NCI-H526 treated with DMSO at 0.1 percent for 48 hours (cell line): ENCODE data around the gene GNS.
"Not testable (repeated sequence)": the region's sequence is repeated elsewhere in the genome, so short reads cannot be mapped to it uniquely, and the experiment has no call there.

Experiments used
- DNase-seq: peaks from one replicate; lab custom pipeline; 2025; lab: John Stamatoyannopoulos, UW

The GNS gene

GRCh38 chr12:64759035-64759894, at the start of gene GNS:
Gene GNS, minus strand, starts transcription at chr12:64759406. Its CDS starts 130 bp downstream, at chr12:64759276.
- peak; percentile 82 for DNase-seq

GRCh38 chr12:64808110-64808509, 48.9 kb upstream of the GNS start:
- no peak for DNase-seq

GRCh38 chr12:64806593-64807460, 47.6 kb upstream of the GNS start:
- no peak for DNase-seq

- DNase-seq, result no peak
Measured at GRCh38 chr12:64806173-64806572, 47.0 kb upstream of the GNS start.

GRCh38 chr12:64802180-64802775, 43.1 kb upstream of the GNS start:
- not testable (repeated sequence) for DNase-seq

GRCh38 chr12:64801381-64801780, 42.2 kb upstream of the GNS start:
- no peak for DNase-seq

- no peak for DNase-seq
Measured at GRCh38 chr12:64800640-64801039, 41.4 kb upstream of the GNS start.

- DNase-seq, result no peak
Measured at GRCh38 chr12:64798165-64798564, 39.0 kb upstream of the GNS start.

GRCh38 chr12:64797156-64797555, 38.0 kb upstream of the GNS start:
- DNase-seq, result no peak

GRCh38 chr12:64796205-64796845, 37.1 kb upstream of the GNS start:
- peak; percentile 49 for DNase-seq

GRCh38 chr12:64794305-64794704, 35.1 kb upstream of the GNS start:
- DNase-seq, result no peak

GRCh38 chr12:64793610-64794009, 34.4 kb upstream of the GNS start:
- DNase-seq, result no peak

GRCh38 chr12:64792128-64792527, 32.9 kb upstream of the GNS start:
- DNase-seq, result no peak

GRCh38 chr12:64791036-64791435, 31.8 kb upstream of the GNS start:
- no peak for DNase-seq

GRCh38 chr12:64790166-64790565, 31.0 kb upstream of the GNS start:
- DNase-seq, result no peak

- DNase-seq, result no peak
Measured at GRCh38 chr12:64785838-64786237, 26.6 kb upstream of the GNS start.

GRCh38 chr12:64782191-64782876, 23.1 kb upstream of the GNS start:
- DNase-seq, result no peak

GRCh38 chr12:64781280-64782190, 22.3 kb upstream of the GNS start:
- DNase-seq, result peak; percentile 57

GRCh38 chr12:64780531-64781279, 21.5 kb upstream of the GNS start:
- peak; percentile 57 for DNase-seq

GRCh38 chr12:64780132-64780530, 20.9 kb upstream of the GNS start:
- DNase-seq, result peak; percentile 80
